ENCODE measurements around the gene SPTY2D1.
"Not testable (repeated sequence)": the region's sequence is repeated elsewhere in the genome, so short reads cannot be mapped to it uniquely, and the experiment has no call there.

The SPTY2D1 gene

DNA sequence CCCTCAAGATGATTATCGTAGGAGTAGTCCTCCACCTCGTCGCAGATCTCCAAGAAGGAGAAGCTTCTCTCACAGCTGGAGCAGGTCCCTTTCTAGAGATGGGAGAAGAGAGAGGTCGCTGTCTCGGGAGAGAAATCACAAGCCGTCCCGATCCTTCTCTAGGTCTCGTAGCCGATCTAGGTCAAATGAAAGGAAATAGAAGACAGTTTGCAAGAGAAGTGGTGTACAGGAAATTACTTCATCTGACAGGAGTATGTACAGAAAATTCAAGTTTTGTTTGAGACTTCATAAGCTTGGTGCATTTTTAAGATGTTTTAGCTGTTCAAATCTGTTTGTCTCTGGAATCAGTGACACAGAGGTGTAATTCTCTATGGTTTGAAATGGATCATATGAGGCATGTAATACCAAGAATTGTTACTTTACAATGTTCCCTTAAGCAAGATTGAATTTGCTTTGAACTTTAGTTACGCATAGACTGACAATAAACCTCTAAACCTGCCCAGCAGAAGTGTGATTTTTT lies 31.3 kb upstream of the SPTY2D1 start:
- 71 to 72% methylated on average over 10 of the region's 10 CpGs for WGBS, 2 experiments
- not testable (repeated sequence) for H3K4me1 ChIP-seq (ENCODE audit: control insufficient read depth, insufficient read depth, low read length); H3K36me3 ChIP-seq (ENCODE audit: control insufficient read depth, insufficient read depth, low read length); H3K4me3 ChIP-seq (ENCODE audit: insufficient read depth, low read depth, low read length); H3K27me3 ChIP-seq (ENCODE audit: control insufficient read depth, insufficient read depth, low read length, poor library complexity, severe bottlenecking); H3K27ac ChIP-seq (ENCODE audit: insufficient read depth, low read depth, low read length, poor library complexity, severe bottlenecking); H3K9me3 ChIP-seq (ENCODE audit: control insufficient read depth, low read length)

DNA sequence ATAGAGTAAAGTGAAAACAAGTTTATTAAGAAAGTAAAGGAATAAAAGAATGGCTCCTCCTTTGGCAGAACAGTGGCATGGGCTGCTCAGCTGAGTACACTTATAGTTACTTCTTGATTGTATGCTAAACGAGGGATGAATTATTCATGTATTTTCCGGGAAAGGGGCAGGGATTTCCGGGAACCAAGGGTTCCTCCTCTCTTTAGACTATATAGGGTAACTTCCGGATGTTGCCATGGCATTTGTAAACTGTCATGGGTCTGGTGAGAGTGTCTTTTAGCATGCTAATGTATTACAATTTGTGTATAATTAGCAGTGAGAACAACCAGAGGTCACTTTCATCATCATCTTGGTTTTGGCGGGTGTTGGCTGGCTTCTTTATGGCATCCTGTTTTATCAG lies 23.5 kb upstream of the SPTY2D1 start:
- H3K27ac ChIP-seq (ENCODE audit: insufficient read depth, low read depth, low read length, poor library complexity, severe bottlenecking), result no peak overlapping the region
- H3K4me1 ChIP-seq (ENCODE audit: control insufficient read depth, insufficient read depth, low read length), result no peaks in the 10 kb centered on the region
- H3K4me3 ChIP-seq (ENCODE audit: insufficient read depth, low read depth, low read length), result no peak overlapping the region
- no peaks in the 10 kb centered on the region for H3K27me3 ChIP-seq (ENCODE audit: control insufficient read depth, insufficient read depth, low read length, poor library complexity, severe bottlenecking)
- WGBS, 2 experiments, result 88 to 92% methylated on average over 5 of the region's 5 CpGs
- no peaks in the 10 kb centered on the region for H3K36me3 ChIP-seq (ENCODE audit: control insufficient read depth, insufficient read depth, low read length)
- H3K9me3 ChIP-seq (ENCODE audit: control insufficient read depth, low read length), result no peaks in the 10 kb centered on the region

DNA sequence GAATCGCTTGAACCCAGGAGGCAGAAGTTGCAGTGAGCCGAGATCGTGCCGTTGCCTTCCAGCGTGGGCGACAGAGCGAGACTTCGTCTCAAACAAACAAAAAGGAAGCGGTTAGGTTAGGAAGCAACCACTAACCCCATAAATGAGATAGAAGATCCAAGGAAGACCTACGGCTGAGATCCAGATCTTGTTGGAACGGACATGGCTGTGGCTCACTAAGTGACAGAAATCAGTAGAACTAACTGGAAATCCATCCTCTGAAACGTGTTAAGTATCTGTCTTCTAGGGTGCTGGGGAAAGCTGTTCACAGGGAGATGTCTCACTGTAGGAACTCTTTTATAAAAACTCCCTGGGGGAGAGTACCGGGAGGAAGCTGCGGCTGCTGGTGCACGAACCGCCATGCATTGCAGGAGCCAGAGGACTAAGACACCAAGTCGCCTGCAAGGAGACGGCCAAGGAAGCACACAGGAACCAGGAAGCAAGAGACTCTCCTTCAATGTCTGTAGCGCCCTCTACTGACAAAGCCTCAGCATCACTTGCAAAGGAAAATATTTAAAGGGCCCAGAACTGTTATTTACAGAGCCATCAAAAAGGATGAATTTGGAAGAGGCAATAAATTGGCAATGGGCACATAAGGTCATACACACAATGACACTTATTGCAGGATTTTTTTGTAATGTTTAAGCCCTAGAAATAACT lies 16.9 kb upstream of the SPTY2D1 start:
- no peak overlapping the region for H3K4me3 ChIP-seq (ENCODE audit: insufficient read depth, low read depth, low read length)
- H3K36me3 ChIP-seq (ENCODE audit: control insufficient read depth, insufficient read depth, low read length), result no peaks in the 10 kb centered on the region
- H3K27ac ChIP-seq (ENCODE audit: insufficient read depth, low read depth, low read length, poor library complexity, severe bottlenecking), result no peak overlapping the region
- no peaks in the 10 kb centered on the region for H3K9me3 ChIP-seq (ENCODE audit: control insufficient read depth, low read length)
- H3K27me3 ChIP-seq (ENCODE audit: control insufficient read depth, insufficient read depth, low read length, poor library complexity, severe bottlenecking), result no peaks in the 10 kb centered on the region
- WGBS, 2 experiments, result 77 to 79% methylated on average over 19 of the region's 19 CpGs
- H3K4me1 ChIP-seq (ENCODE audit: control insufficient read depth, insufficient read depth, low read length), result no peaks in the 10 kb centered on the region

DNA sequence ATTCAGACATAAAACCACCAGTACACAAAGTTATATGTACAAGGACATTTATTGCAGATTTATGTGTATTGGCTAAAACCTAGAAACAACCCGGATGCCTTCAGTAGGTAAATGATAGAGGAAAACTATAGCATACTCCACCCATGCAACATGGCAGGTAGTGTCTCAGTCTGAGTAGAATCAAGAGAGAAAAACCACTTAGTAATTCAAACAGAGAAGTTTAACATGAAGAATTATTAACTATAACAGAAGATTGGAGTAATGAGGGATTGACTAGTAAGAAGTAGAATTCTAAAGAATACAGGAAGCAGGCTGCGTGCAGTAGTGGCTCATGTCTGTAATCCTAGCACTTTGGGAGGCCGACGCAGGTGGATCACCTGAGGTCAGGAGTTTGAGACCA lies 16.2 kb upstream of the SPTY2D1 start:
- Histone ChIP-seq H3K27me3 (ENCODE audit: control insufficient read depth, insufficient read depth, low read length, poor library complexity, severe bottlenecking) (no peaks in the 10 kb centered on the region), H3K4me1 (ENCODE audit: control insufficient read depth, insufficient read depth, low read length) (no peaks in the 10 kb centered on the region), H3K27ac (ENCODE audit: insufficient read depth, low read depth, low read length, poor library complexity, severe bottlenecking) (no peak overlapping the region), H3K9me3 (ENCODE audit: control insufficient read depth, low read length) (no peaks in the 10 kb centered on the region), H3K36me3 (ENCODE audit: control insufficient read depth, insufficient read depth, low read length) (no peaks in the 10 kb centered on the region), H3K4me3 (ENCODE audit: insufficient read depth, low read depth, low read length) (no peak overlapping the region)
- WGBS, 2 experiments, result 83 to 94% methylated on average over 3 to 4 of the region's 4 CpGs

DNA sequence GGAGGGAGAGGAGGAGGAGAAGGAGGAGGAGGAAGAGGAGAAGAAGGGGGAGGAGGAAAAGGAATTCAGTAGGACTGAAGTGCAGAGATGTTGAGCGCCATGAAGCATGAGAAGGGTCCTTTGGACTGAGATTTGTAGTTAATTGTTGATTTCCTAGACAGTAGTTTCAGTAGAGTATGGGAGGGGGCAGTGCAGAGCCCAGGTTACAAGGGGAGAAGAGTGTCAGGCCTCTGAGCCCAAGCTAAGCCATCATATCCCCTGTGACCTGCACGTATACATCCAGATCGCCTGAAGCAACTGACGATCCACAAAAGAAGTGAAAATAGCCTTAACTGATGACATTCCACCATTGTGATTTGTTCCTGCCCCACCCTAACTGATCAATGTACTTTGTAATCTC lies 8.9 kb upstream of the SPTY2D1 start:
- H3K27ac ChIP-seq (ENCODE audit: insufficient read depth, low read depth, low read length, poor library complexity, severe bottlenecking); H3K36me3 ChIP-seq (ENCODE audit: control insufficient read depth, insufficient read depth, low read length); H3K9me3 ChIP-seq (ENCODE audit: control insufficient read depth, low read length); H3K4me1 ChIP-seq (ENCODE audit: control insufficient read depth, insufficient read depth, low read length); H3K27me3 ChIP-seq (ENCODE audit: control insufficient read depth, insufficient read depth, low read length, poor library complexity, severe bottlenecking); H3K4me3 ChIP-seq (ENCODE audit: insufficient read depth, low read depth, low read length): not testable (repeated sequence)
- 79 to 84% methylated on average over 4 of the region's 4 CpGs for WGBS, 2 experiments

DNA sequence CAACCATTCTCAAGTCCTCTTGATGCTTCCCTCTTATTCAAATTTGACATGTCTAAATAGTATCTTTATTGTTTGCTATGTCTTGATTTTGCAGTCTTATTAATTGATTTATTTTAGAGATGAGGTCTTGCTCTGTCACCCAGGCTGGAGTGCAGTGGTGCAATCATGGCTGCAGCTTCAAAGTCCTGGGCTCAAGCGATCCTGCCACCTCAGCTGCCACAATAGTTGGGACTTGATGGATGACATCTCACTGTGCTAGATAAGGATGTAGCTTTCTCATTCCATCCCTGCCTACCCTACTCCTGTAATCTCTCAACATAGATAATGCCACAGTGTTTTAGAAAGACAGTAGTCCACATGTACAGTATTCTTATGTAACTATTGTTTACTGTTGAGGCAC lies 7.5 kb upstream of the SPTY2D1 start:
- Histone ChIP-seq H3K4me1 (ENCODE audit: control insufficient read depth, insufficient read depth, low read length) (no peaks in the 10 kb centered on the region), H3K27ac (ENCODE audit: insufficient read depth, low read depth, low read length, poor library complexity, severe bottlenecking) (no peak overlapping the region), H3K27me3 (ENCODE audit: control insufficient read depth, insufficient read depth, low read length, poor library complexity, severe bottlenecking) (peaks cover 4% of the 10 kb centered on the region), H3K4me3 (ENCODE audit: insufficient read depth, low read depth, low read length) (no peak overlapping the region), H3K9me3 (ENCODE audit: control insufficient read depth, low read length) (no peaks in the 10 kb centered on the region), H3K36me3 (ENCODE audit: control insufficient read depth, insufficient read depth, low read length) (no peaks in the 10 kb centered on the region)
- WGBS, 2 experiments, result 84 to 85% methylated on average over 1 of the region's 1 CpG

DNA sequence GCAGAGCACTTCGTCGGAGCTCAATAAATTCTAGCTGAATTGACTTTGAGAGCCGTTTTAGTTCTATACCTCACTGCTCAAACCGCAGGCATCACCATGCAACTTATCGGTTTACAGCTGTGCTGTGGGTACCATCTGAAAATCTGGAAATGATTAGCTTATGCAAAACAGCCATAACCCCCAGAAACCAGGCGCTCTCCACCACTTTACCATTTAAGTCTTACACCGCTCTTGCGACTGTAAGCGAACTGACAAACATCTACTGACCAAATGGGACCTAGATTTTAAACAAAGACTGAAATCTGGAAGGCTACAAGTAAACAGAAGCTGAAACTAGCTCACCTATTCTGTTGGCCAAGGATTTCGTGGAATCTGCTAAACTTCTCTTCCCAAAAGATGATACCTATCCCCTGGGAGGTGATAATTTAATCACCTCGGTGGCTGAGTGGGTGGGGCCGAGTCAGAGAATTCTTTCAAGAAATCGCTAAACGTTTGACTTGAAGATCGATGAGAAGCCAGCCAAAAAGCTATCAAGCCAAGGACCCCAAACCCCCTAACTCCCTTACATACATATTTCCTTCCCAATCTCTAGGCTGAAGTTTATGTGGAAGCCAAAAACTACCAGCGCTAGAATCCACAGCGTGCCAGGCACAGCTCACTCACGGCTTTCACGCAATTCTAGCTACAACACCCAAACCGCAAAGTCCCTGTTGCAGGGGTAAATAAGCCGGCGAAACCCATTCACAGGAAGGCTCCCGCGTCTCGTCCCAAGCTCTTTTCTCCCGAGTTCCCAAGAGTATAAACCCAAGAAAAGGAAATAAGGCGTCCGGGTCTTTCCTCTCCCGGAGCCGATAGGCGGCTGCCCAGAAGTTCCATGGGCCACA lies 644 bp downstream of the SPTY2D1 start:
- peak overlapping the region; percentile 59 for H3K27ac ChIP-seq (ENCODE audit: insufficient read depth, low read depth, low read length, poor library complexity, severe bottlenecking)
- H3K4me3 ChIP-seq (ENCODE audit: insufficient read depth, low read depth, low read length), result peak overlapping the region; percentile 97
- H3K36me3 ChIP-seq (ENCODE audit: control insufficient read depth, insufficient read depth, low read length), result no peaks in the 10 kb centered on the region
- peaks cover 4% of the 10 kb centered on the region for H3K27me3 ChIP-seq (ENCODE audit: control insufficient read depth, insufficient read depth, low read length, poor library complexity, severe bottlenecking)
- WGBS, 2 experiments, result 17 to 19% methylated on average over 31 of the region's 31 CpGs
- H3K4me1 ChIP-seq (ENCODE audit: control insufficient read depth, insufficient read depth, low read length), result no peaks in the 10 kb centered on the region
- no peaks in the 10 kb centered on the region for H3K9me3 ChIP-seq (ENCODE audit: control insufficient read depth, low read length)

DNA sequence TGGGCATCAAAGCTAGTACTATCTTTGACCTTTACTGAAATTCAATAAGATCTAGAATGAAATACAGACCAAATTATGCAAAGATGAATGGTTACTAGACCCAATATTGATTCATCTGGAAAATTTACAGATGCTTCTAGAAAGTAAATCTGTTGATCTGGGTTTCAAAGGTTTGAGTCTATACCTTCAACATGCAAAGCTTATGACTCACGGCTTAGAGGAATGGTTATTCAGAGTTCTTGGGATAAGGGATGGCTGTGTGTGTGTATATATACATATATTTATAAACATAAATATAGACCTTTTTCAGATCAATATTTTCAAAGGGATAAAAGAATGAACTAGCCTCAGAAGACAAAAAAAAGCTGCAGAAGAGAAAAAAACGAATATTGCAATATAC lies 1.3 kb downstream of the SPTY2D1 start:
- Histone ChIP-seq H3K9me3 (ENCODE audit: control insufficient read depth, low read length) (no peaks in the 10 kb centered on the region), H3K4me3 (ENCODE audit: insufficient read depth, low read depth, low read length) (peak overlapping the region; percentile 97), H3K27me3 (ENCODE audit: control insufficient read depth, insufficient read depth, low read length, poor library complexity, severe bottlenecking) (peaks cover 2% of the 10 kb centered on the region), H3K4me1 (ENCODE audit: control insufficient read depth, insufficient read depth, low read length) (no peaks in the 10 kb centered on the region), H3K36me3 (ENCODE audit: control insufficient read depth, insufficient read depth, low read length) (no peaks in the 10 kb centered on the region), H3K27ac (ENCODE audit: insufficient read depth, low read depth, low read length, poor library complexity, severe bottlenecking) (no peak overlapping the region)
- WGBS, 2 experiments, result 34 to 58% methylated on average over 1 to 2 of the region's 2 CpGs

DNA sequence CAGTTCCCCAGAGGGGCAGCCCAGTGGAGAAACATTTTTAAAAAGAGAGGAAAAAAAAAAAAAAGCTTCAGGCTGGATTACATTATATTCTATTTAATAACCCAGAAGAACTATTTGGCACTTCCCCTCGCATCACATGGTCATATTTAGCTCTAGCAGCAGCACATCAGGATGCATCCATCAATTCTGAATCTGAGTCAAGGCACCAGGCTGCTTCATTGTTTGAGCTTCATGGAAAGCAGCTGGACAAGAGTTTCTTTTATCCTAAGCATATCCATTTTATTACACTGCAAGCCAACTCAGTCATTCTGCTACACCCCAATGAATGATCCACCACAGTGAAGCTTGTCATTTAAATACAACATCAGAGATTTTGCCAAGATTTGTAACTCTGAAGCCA lies 10.0 kb downstream of the SPTY2D1 start:
- 93 to 100% methylated on average over 1 of the region's 1 CpG for WGBS, 2 experiments

DNA sequence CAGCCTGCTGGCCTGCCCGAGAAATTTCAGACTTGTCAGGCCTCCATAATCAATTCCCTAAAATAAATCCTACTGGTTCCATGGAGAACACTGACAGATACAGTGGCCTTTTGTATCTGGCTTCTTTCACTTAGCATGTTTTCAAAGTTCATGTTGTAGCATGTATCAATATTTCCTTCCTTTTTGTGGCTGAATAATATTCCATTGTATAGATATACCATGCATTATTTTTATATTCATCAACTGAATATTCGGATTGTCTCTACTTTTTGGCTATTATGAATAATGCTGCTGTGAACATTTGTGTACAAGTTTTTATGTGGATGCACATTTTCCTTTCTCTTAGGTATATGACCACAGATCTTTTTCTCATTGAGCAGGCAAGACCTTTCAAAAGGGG lies 10.4 kb downstream of the SPTY2D1 start:
- Histone ChIP-seq H3K36me3 (ENCODE audit: control insufficient read depth, insufficient read depth, low read length) (no peaks in the 10 kb centered on the region), H3K27ac (ENCODE audit: insufficient read depth, low read depth, low read length, poor library complexity, severe bottlenecking) (no peak overlapping the region), H3K27me3 (ENCODE audit: control insufficient read depth, insufficient read depth, low read length, poor library complexity, severe bottlenecking) (no peaks in the 10 kb centered on the region), H3K4me1 (ENCODE audit: control insufficient read depth, insufficient read depth, low read length) (no peaks in the 10 kb centered on the region), H3K9me3 (ENCODE audit: control insufficient read depth, low read length) (no peaks in the 10 kb centered on the region), H3K4me3 (ENCODE audit: insufficient read depth, low read depth, low read length) (no peak overlapping the region)
- WGBS, 2 experiments, result 94 to 96% methylated on average over 1 to 2 of the region's 2 CpGs

More for the DNA sequence above, 10.0 kb downstream of the SPTY2D1 start:
- Histone ChIP-seq H3K27me3 (ENCODE audit: control insufficient read depth, insufficient read depth, low read length, poor library complexity, severe bottlenecking) (no peaks in the 10 kb centered on the region), H3K27ac (ENCODE audit: insufficient read depth, low read depth, low read length, poor library complexity, severe bottlenecking) (no peak overlapping the region), H3K4me3 (ENCODE audit: insufficient read depth, low read depth, low read length) (no peak overlapping the region), H3K9me3 (ENCODE audit: control insufficient read depth, low read length) (no peaks in the 10 kb centered on the region), H3K36me3 (ENCODE audit: control insufficient read depth, insufficient read depth, low read length) (no peaks in the 10 kb centered on the region), H3K4me1 (ENCODE audit: control insufficient read depth, insufficient read depth, low read length) (no peaks in the 10 kb centered on the region)
